ENCODE measurements around the gene COL4A4. TPM values are rescaled to one million over a fixed set of nuclear protein-coding genes. Genes with fewer than 3 reads are reported as not detected.

Gene COL4A4
- total and polyA plus RNA-seq, 7 experiments from 2014 or later = 0.08 to 0.39 (median 0.19) TPM; not detected in 3

GRCh38 chr2:227152093-227152766, 11.8 kb downstream of the COL4A4 start:
- DNase-seq (no peak), ATAC-seq (no peak)
- no peaks in the 10 kb centered on the region for H3K9me3 ChIP-seq (ENCODE audit: control insufficient read depth in 2 of 3, low read length in 3 of 3)
- H3K4me1 ChIP-seq (ENCODE audit: control insufficient read depth in 2 of 2, insufficient read depth in 2 of 2, low read length in 2 of 2) = no peaks in the 10 kb centered on the region
- Mint-ChIP-seq H3K9me3 (peaks cover 0 to 15% (median 4%) of the 10 kb centered on the region in 11 donors), H3K36me3 (no peaks in the 10 kb centered on the region), H3K4me3 (no peak overlapping the region), H3K27me3 (peaks cover 10 to 49% (median 38%) of the 10 kb centered on the region in 5 donors), H3K4me1 (no peaks in the 10 kb centered on the region), H3K27ac (no peak overlapping the region)
- no peaks in the 10 kb centered on the region for H3K36me3 ChIP-seq (ENCODE audit: control insufficient read depth in 2 of 3, insufficient read depth in 3 of 3, low read length in 3 of 3)
- no peak overlapping the region for H3K4me3 ChIP-seq (ENCODE audit: low read length)
- no peak overlapping the region for H3K27ac ChIP-seq (ENCODE audit: low read depth, low read length)
- POLR2A ChIA-PET = no interaction called here
- CTCF ChIA-PET = no interaction called here
- no peaks in the 10 kb centered on the region for H3K27me3 ChIP-seq (ENCODE audit: control insufficient read depth in 2 of 2, insufficient read depth in 2 of 2, low read length in 2 of 2)
- intact Hi-C loops (cut with micrococcal nuclease) = no loop called here

GRCh38 chr2:227150222-227150936, 13.6 kb downstream of the COL4A4 start:
- Mint-ChIP-seq H3K36me3 (no peaks in the 10 kb centered on the region), H3K4me3 (no peak overlapping the region), H3K4me1 (no peaks in the 10 kb centered on the region), H3K9me3 (peaks cover 0 to 15% (median 3%) of the 10 kb centered on the region in 11 donors), H3K27ac (no peak overlapping the region), H3K27me3 (peaks cover 9 to 41% (median 31%) of the 10 kb centered on the region in 5 donors)
- Histone ChIP-seq H3K4me1 (ENCODE audit: control insufficient read depth in 2 of 2, insufficient read depth in 2 of 2, low read length in 2 of 2) (no peaks in the 10 kb centered on the region), H3K9me3 (ENCODE audit: control insufficient read depth in 2 of 3, low read length in 3 of 3) (no peaks in the 10 kb centered on the region), H3K4me3 (ENCODE audit: low read length) (no peak overlapping the region), H3K27ac (ENCODE audit: low read depth, low read length) (no peak overlapping the region), H3K36me3 (ENCODE audit: control insufficient read depth in 2 of 3, insufficient read depth in 3 of 3, low read length in 3 of 3) (no peaks in the 10 kb centered on the region), H3K27me3 (ENCODE audit: control insufficient read depth in 2 of 2, insufficient read depth in 2 of 2, low read length in 2 of 2) (no peaks in the 10 kb centered on the region)
- ATAC-seq (no peak), DNase-seq (no peak)
- ChIA-PET CTCF (no interaction called here), POLR2A (no interaction called here)
- intact Hi-C loops (cut with micrococcal nuclease) = no loop called here

- Histone ChIP-seq H3K27ac (ENCODE audit: low read depth, low read length) (no peak overlapping the region), H3K4me3 (ENCODE audit: low read length) (no peak overlapping the region), H3K36me3 (ENCODE audit: control insufficient read depth in 2 of 3, insufficient read depth in 3 of 3, low read length in 3 of 3) (no peaks in the 10 kb centered on the region), H3K27me3 (ENCODE audit: control insufficient read depth in 2 of 2, insufficient read depth in 2 of 2, low read length in 2 of 2) (no peaks in the 10 kb centered on the region), H3K9me3 (ENCODE audit: control insufficient read depth in 2 of 3, low read length in 3 of 3) (no peaks in the 10 kb centered on the region), H3K4me1 (ENCODE audit: control insufficient read depth in 2 of 2, insufficient read depth in 2 of 2, low read length in 2 of 2) (no peaks in the 10 kb centered on the region)
- H3K27ac Mint-ChIP-seq = no peak overlapping the region
- DNase-seq (no peak), ATAC-seq (no peak)
- H3K4me1 Mint-ChIP-seq = no peaks in the 10 kb centered on the region
- POLR2A ChIA-PET = no interaction called here
- H3K27me3 Mint-ChIP-seq = peaks cover 6 to 20% (median 16%) of the 10 kb centered on the region in 5 donors
- H3K36me3 Mint-ChIP-seq = no peaks in the 10 kb centered on the region
- peaks cover 0 to 15% (median 3%) of the 10 kb centered on the region in 11 donors for H3K9me3 Mint-ChIP-seq
- intact Hi-C loops (cut with micrococcal nuclease) = no loop called here
- CTCF ChIA-PET = no interaction called here
- H3K4me3 Mint-ChIP-seq = no peak overlapping the region
Measured at GRCh38 chr2:227148106-227148505, 15.9 kb downstream of the COL4A4 start.

- H3K9me3 ChIP-seq (ENCODE audit: control insufficient read depth in 2 of 3, low read length in 3 of 3) = no peaks in the 10 kb centered on the region
- Mint-ChIP-seq H3K36me3 (no peaks in the 10 kb centered on the region), H3K27me3 (peaks cover 6 to 17% (median 16%) of the 10 kb centered on the region in 5 donors), H3K4me1 (no peaks in the 10 kb centered on the region), H3K9me3 (peaks cover 0 to 15% (median 3%) of the 10 kb centered on the region in 11 donors), H3K27ac (no peak overlapping the region), H3K4me3 (no peak overlapping the region)
- POLR2A ChIA-PET = no interaction called here
- DNase-seq (no peak), ATAC-seq (no peak)
- no peaks in the 10 kb centered on the region for H3K27me3 ChIP-seq (ENCODE audit: control insufficient read depth in 2 of 2, insufficient read depth in 2 of 2, low read length in 2 of 2)
- CTCF ChIA-PET = no interaction called here
- intact Hi-C loops (cut with micrococcal nuclease) = no loop called here
- no peaks in the 10 kb centered on the region for H3K4me1 ChIP-seq (ENCODE audit: control insufficient read depth in 2 of 2, insufficient read depth in 2 of 2, low read length in 2 of 2)
- H3K27ac ChIP-seq (ENCODE audit: low read depth, low read length) = no peak overlapping the region
- H3K36me3 ChIP-seq (ENCODE audit: control insufficient read depth in 2 of 3, insufficient read depth in 3 of 3, low read length in 3 of 3) = no peaks in the 10 kb centered on the region
- H3K4me3 ChIP-seq (ENCODE audit: low read length) = no peak overlapping the region
Measured at GRCh38 chr2:227147023-227147422, 17.0 kb downstream of the COL4A4 start.

GRCh38 chr2:227146456-227146855, 17.5 kb downstream of the COL4A4 start:
- DNase-seq (no peak), ATAC-seq (no peak)
- Histone ChIP-seq H3K36me3 (ENCODE audit: control insufficient read depth in 2 of 3, insufficient read depth in 3 of 3, low read length in 3 of 3) (no peaks in the 10 kb centered on the region), H3K4me1 (ENCODE audit: control insufficient read depth in 2 of 2, insufficient read depth in 2 of 2, low read length in 2 of 2) (no peaks in the 10 kb centered on the region), H3K27me3 (ENCODE audit: control insufficient read depth in 2 of 2, insufficient read depth in 2 of 2, low read length in 2 of 2) (no peaks in the 10 kb centered on the region), H3K4me3 (ENCODE audit: low read length) (no peak overlapping the region), H3K9me3 (ENCODE audit: control insufficient read depth in 2 of 3, low read length in 3 of 3) (no peaks in the 10 kb centered on the region), H3K27ac (ENCODE audit: low read depth, low read length) (no peak overlapping the region)
- no peak overlapping the region for H3K27ac Mint-ChIP-seq
- peaks cover 6 to 17% (median 16%) of the 10 kb centered on the region in 5 donors for H3K27me3 Mint-ChIP-seq
- no peak overlapping the region for H3K4me3 Mint-ChIP-seq
- CTCF ChIA-PET = no interaction called here
- no peaks in the 10 kb centered on the region for H3K4me1 Mint-ChIP-seq
- POLR2A ChIA-PET = no interaction called here
- H3K9me3 Mint-ChIP-seq = peaks cover 0 to 15% (median 3%) of the 10 kb centered on the region in 11 donors
- no peaks in the 10 kb centered on the region for H3K36me3 Mint-ChIP-seq
- intact Hi-C loops (cut with micrococcal nuclease) = no loop called here

GRCh38 chr2:227143895-227144294, 20.1 kb downstream of the COL4A4 start:
- intact Hi-C loops (cut with micrococcal nuclease) = no loop called here
- H3K9me3 ChIP-seq (ENCODE audit: control insufficient read depth in 2 of 3, low read length in 3 of 3) = no peaks in the 10 kb centered on the region
- CTCF ChIA-PET = no interaction called here
- POLR2A ChIA-PET = no interaction called here
- H3K4me3 ChIP-seq (ENCODE audit: low read length) = no peak overlapping the region
- no peaks in the 10 kb centered on the region for H3K27me3 ChIP-seq (ENCODE audit: control insufficient read depth in 2 of 2, insufficient read depth in 2 of 2, low read length in 2 of 2)
- DNase-seq = no peak
- peaks cover 6 to 17% (median 16%) of the 10 kb centered on the region in 5 donors for H3K27me3 Mint-ChIP-seq
- no peak overlapping the region for H3K27ac ChIP-seq (ENCODE audit: low read depth, low read length)
- H3K9me3 Mint-ChIP-seq = peaks cover 0 to 5% (median 3%) of the 10 kb centered on the region in 11 donors
- H3K36me3 ChIP-seq (ENCODE audit: control insufficient read depth in 2 of 3, insufficient read depth in 3 of 3, low read length in 3 of 3) = no peaks in the 10 kb centered on the region
- H3K27ac Mint-ChIP-seq = no peak overlapping the region
- H3K4me1 Mint-ChIP-seq = no peaks in the 10 kb centered on the region
- no peak for ATAC-seq
- no peaks in the 10 kb centered on the region for H3K36me3 Mint-ChIP-seq
- no peaks in the 10 kb centered on the region for H3K4me1 ChIP-seq (ENCODE audit: control insufficient read depth in 2 of 2, insufficient read depth in 2 of 2, low read length in 2 of 2)
- no peak overlapping the region for H3K4me3 Mint-ChIP-seq

GRCh38 chr2:227141301-227141700, 22.7 kb downstream of the COL4A4 start:
- ChIA-PET POLR2A (no interaction called here), CTCF (interaction anchor here (0.5 kb wide), 1 partner anchor 97 kb away, joined by 3 read pairs; no protein-coding TSS in a partner anchor)
- Histone ChIP-seq H3K4me3 (ENCODE audit: low read length) (no peak overlapping the region), H3K4me1 (ENCODE audit: control insufficient read depth in 2 of 2, insufficient read depth in 2 of 2, low read length in 2 of 2) (no peaks in the 10 kb centered on the region), H3K27me3 (ENCODE audit: control insufficient read depth in 2 of 2, insufficient read depth in 2 of 2, low read length in 2 of 2) (no peaks in the 10 kb centered on the region), H3K36me3 (ENCODE audit: control insufficient read depth in 2 of 3, insufficient read depth in 3 of 3, low read length in 3 of 3) (no peaks in the 10 kb centered on the region), H3K9me3 (ENCODE audit: control insufficient read depth in 2 of 3, low read length in 3 of 3) (no peaks in the 10 kb centered on the region), H3K27ac (ENCODE audit: low read depth, low read length) (no peak overlapping the region)
- Mint-ChIP-seq H3K36me3 (no peaks in the 10 kb centered on the region), H3K27me3 (peaks cover 0 to 23% (median 7%) of the 10 kb centered on the region in 5 donors), H3K9me3 (no peaks in the 10 kb centered on the region), H3K4me1 (no peaks in the 10 kb centered on the region), H3K4me3 (no peak overlapping the region), H3K27ac (no peak overlapping the region)
- no peak for ATAC-seq
- no peak for DNase-seq
- intact Hi-C loops (cut with micrococcal nuclease) = no loop called here
